Ovary (tissue), 3 donors: ENCODE measurements around the gene HPGDS.

Experiments
- CTCF ChIP-seq, 3 donors: fragments of 450-650 bp in 2 of 3; fragments of 200-600 bp in 1 of 3; IDR thresholded peaks; one replicate each; pipeline versions ENCODE4 v1.5.1 to v1.8.0; 2016 to 2022; ENCODE audit warnings: antibody characterized with exemption in 3 of 3, mild to moderate bottlenecking in 1 of 3
- EP300 ChIP-seq: sonication (generic); formaldehyde crosslinking; IDR thresholded peaks from one replicate; pipeline ENCODE4 v1.6.1; 2017; ENCODE audit warnings: antibody characterized with exemption
- POLR2A ChIP-seq: fragments of 450-650 bp; IDR thresholded peaks from one replicate; pipeline ENCODE4 v1.6.1; 2017; ENCODE audit warnings: antibody characterized with exemption, mild to moderate bottlenecking, moderate library complexity
- donor health status: DM: no; HTN: no; CAD: no.

GRCh38 chr4:94364527-94364926, 21.9 kb upstream of the HPGDS start:
- TF ChIP-seq CTCF (IDR thresholded peaks at IDR 0.05) (no peak), POLR2A (no peak), EP300 (no peak)
